Left forelimb (tissue), 1 donor: ENCODE measurements around the gene TBX10.
"Not testable (repeated sequence)": the region's sequence is repeated elsewhere in the genome, so short reads cannot be mapped to it uniquely, and the experiment has no call there.

ENCODE experiments used
- DNase-seq: peaks from one replicate; pipeline ENCODE4 v3.0.0-alpha.2; 2018; ENCODE audit warnings: low spot score

Gene TBX10

GRCh38 chr11:67639438-67639859 lies at the start of gene TBX10:
TBX10 (minus strand) TSS chr11:67639763; CDS start chr11:67639472, 291 bp downstream.
- peak; percentile 40 for DNase-seq

GRCh38 chr11:67689178-67689577 lies 49.6 kb upstream of the TBX10 start:
- no peak for DNase-seq

- DNase-seq, result no peak
Observed at GRCh38 chr11:67687986-67688385, 48.4 kb upstream of the TBX10 start.

- DNase-seq, result not testable (repeated sequence)
Observed at GRCh38 chr11:67685641-67686332, 46.2 kb upstream of the TBX10 start.

GRCh38 chr11:67682126-67683034 lies 42.8 kb upstream of the TBX10 start:
- not testable (repeated sequence) for DNase-seq

GRCh38 chr11:67680696-67681470 lies 41.3 kb upstream of the TBX10 start:
- DNase-seq, result no peak

- DNase-seq, result no peak
Observed at GRCh38 chr11:67675058-67675747, 35.6 kb upstream of the TBX10 start.

- no peak for DNase-seq
Observed at GRCh38 chr11:67674442-67674871, 34.9 kb upstream of the TBX10 start, which contains the start of gene ALDH3B2. ALDH3B2 (minus strand) TSS chr11:67674623; CDS start chr11:67666935, 7,688 bp downstream.

GRCh38 chr11:67673902-67674301 lies 34.3 kb upstream of the TBX10 start:
- DNase-seq, result no peak

- DNase-seq, result no peak
Observed at GRCh38 chr11:67673358-67673757, 33.8 kb upstream of the TBX10 start.

GRCh38 chr11:67671211-67671520 lies 31.6 kb upstream of the TBX10 start:
- no peak for DNase-seq

- no peak for DNase-seq
Observed at GRCh38 chr11:67670316-67671210, 31.0 kb upstream of the TBX10 start.

GRCh38 chr11:67668192-67668551 lies 28.6 kb upstream of the TBX10 start:
- DNase-seq, result no peak

- DNase-seq, result peak; percentile 48
Observed at GRCh38 chr11:67667490-67668191, 28.1 kb upstream of the TBX10 start.

GRCh38 chr11:67666676-67667489 lies 27.3 kb upstream of the TBX10 start:
- no peak for DNase-seq

GRCh38 chr11:67666303-67666645 lies 26.7 kb upstream of the TBX10 start:
- no peak for DNase-seq

GRCh38 chr11:67665541-67666302 lies 26.2 kb upstream of the TBX10 start:
- peak; percentile 58 for DNase-seq

- DNase-seq, result peak; percentile 51
Observed at GRCh38 chr11:67664696-67665540, 25.4 kb upstream of the TBX10 start.
